Left cardiac atrium (tissue), 4 donors: ENCODE measurements around the gene PACS2. TPM values are rescaled to one million over a fixed set of nuclear protein-coding genes. Genes with fewer than 3 reads are reported as not detected.
"Not testable (repeated sequence)": the region's sequence is repeated elsewhere in the genome, so short reads cannot be mapped to it uniquely, and the experiment has no call there.

Experiments
- ATAC-seq, 2 donors: fragments of 200-7000 bp; cut with Tn5 transposase; one replicate each; pipeline ENCODE4 v1.9.1; 2020; ENCODE audit warnings: mild to moderate bottlenecking in 2 of 2, moderate library complexity in 2 of 2
- DNase-seq: peaks from one replicate; pipeline ENCODE4 v3.0.0-alpha.2; 2020
- intact Hi-C, 2 donors: fragments of 100-400 bp; cut with DNase I; formaldehyde crosslinking; loops; one replicate each; pipeline versions ENCODE4 v1.14.1 to v1.15.1; 2022 to 2023
- total RNA-seq, 2 donors: library from RNA; stranded (reverse); fragmentation: NEBNext Ultra II Directional; extraction: Animal tissue kit (Norgen Biotek cat#: 25700); gene quantifications; one replicate each; pipeline ENCODE4 v1.2.1, GENCODE V29; 2021
- donor health status: DM: no; HTN: yes; CAD: no.
- donor health status: DM: no; HTN: yes; CAD: no; lungs with severe emphysema.
- donor health status: DM: yes; HTN: yes; CAD: no.
- donor health status: Dilated cardiomyopathy.

The PACS2 gene
- total RNA-seq, 2 donors from 2014 or later = 53.4 to 55.8 TPM

- ATAC-seq (peak in 1 of 2 donors; percentile 48), DNase-seq (no peak)
- intact Hi-C loops = loop anchor here (10.0 kb wide), 2 partner anchors 190 to 310 kb away; partner anchors contain the start of gene AHNAK2 (in 1 of the 2)
Measured at GRCh38 chr14:105285174-105285573, 29.4 kb upstream of the PACS2 start.

- ATAC-seq (no peak), DNase-seq (no peak)
- intact Hi-C loops = loop anchor here (10.0 kb wide), 2 partner anchors 192 to 312 kb away; partner anchors contain the start of gene AHNAK2 (in 1 of the 2)
Measured at GRCh38 chr14:105286759-105287144, 27.8 kb upstream of the PACS2 start.

GRCh38 chr14:105287249-105288102 is 27.1 kb upstream of the PACS2 start:
- intact Hi-C loops = loop anchor here (10.0 kb wide), 2 partner anchors 193 to 313 kb away; partner anchors contain the start of gene AHNAK2 (in 1 of the 2)
- no peak for ATAC-seq
- no peak for DNase-seq

- intact Hi-C loops = loop anchor here (10.0 kb wide), 2 partner anchors 194 to 314 kb away; partner anchors contain the start of gene AHNAK2 (in 1 of the 2)
- not testable (repeated sequence) for ATAC-seq, DNase-seq
Measured at GRCh38 chr14:105288936-105289335, 25.6 kb upstream of the PACS2 start.

- ATAC-seq = no peak
- no peak for DNase-seq
- intact Hi-C loops = no loop called here
Measured at GRCh38 chr14:105290621-105291346, 23.8 kb upstream of the PACS2 start.

GRCh38 chr14:105292826-105293711 is 21.5 kb upstream of the PACS2 start:
- DNase-seq (no peak), ATAC-seq (peak in 1 of 2 donors; percentile 11)
- intact Hi-C loops = no loop called here

GRCh38 chr14:105294142-105294597 is 20.4 kb upstream of the PACS2 start:
- ATAC-seq (peak; percentile 96), DNase-seq (peak; percentile 78)
- intact Hi-C loops = loop anchor here in 1 of 2 donors (2.0 kb wide), 1 partner anchor 33 kb away; no protein-coding TSS in a partner anchor

GRCh38 chr14:105297311-105297710 is 17.2 kb upstream of the PACS2 start:
- DNase-seq, intact Hi-C loops, ATAC-seq: not testable (repeated sequence)

- peak; percentile 1 to 4 for ATAC-seq
- peak; percentile 58 for DNase-seq
- intact Hi-C loops = no loop called here
Measured at GRCh38 chr14:105299654-105300541, 14.7 kb upstream of the PACS2 start.

- ATAC-seq = peak; percentile 95 to 96
- peak; percentile 96 for DNase-seq
- intact Hi-C loops = no loop called here
Measured at GRCh38 chr14:105300542-105301102, 13.9 kb upstream of the PACS2 start, which contains the start of gene BRF1. BRF1 (minus strand) TSS chr14:105301001; CDS start chr14:105300629, 372 bp downstream.

GRCh38 chr14:105301103-105301914 is 13.2 kb upstream of the PACS2 start:
- ATAC-seq = peak; percentile 94 to 96
- peak; percentile 99 for DNase-seq
- intact Hi-C loops = no loop called here

GRCh38 chr14:105301915-105302249 is 12.7 kb upstream of the PACS2 start:
- intact Hi-C loops, DNase-seq, ATAC-seq: not testable (repeated sequence)

GRCh38 chr14:105303949-105304348 is 10.6 kb upstream of the PACS2 start:
- no peak for ATAC-seq
- DNase-seq = no peak
- intact Hi-C loops = no loop called here

- ATAC-seq (no peak), DNase-seq (no peak)
- intact Hi-C loops = no loop called here
Measured at GRCh38 chr14:105304565-105304964, 10.0 kb upstream of the PACS2 start.

- intact Hi-C loops = no loop called here
- no peak for DNase-seq
- no peak for ATAC-seq
Measured at GRCh38 chr14:105305345-105305744, 9.2 kb upstream of the PACS2 start.

GRCh38 chr14:105305791-105306190 is 8.8 kb upstream of the PACS2 start:
- DNase-seq = no peak
- no peak for ATAC-seq
- intact Hi-C loops = no loop called here
